GM23248 (cell line): ENCODE results near the gene SEC16A.

ENCODE experiments used
- EZH2 ChIP-seq: fragments of 200-600 bp; sonication (generic); IDR thresholded peaks from 2 replicates; pipeline ENCODE4 v1.6.1; 2018; ENCODE audit warnings: antibody characterized with exemption, mild to moderate bottlenecking; ENCODE audit not compliant: insufficient read depth, poor library complexity, severe bottlenecking
- EZH2phosphoT487 ChIP-seq: fragments of 200-600 bp; sonication (generic); IDR thresholded peaks from 2 replicates; pipeline ENCODE4 v1.6.1; 2018; ENCODE audit warnings: antibody characterized with exemption, moderate library complexity, mild to moderate bottlenecking, low read depth; ENCODE audit not compliant: insufficient read depth

GRCh38 chr9:136499935-136500910, 17.4 kb upstream of the SEC16A start:
- no peak for TF ChIP-seq EZH2
- no peak for TF ChIP-seq EZH2phosphoT487
